ENCODE results near the gene SDK2.

The SDK2 gene

GRCh38 chr17:73549841-73550430 is 94.3 kb downstream of the SDK2 start:
- Mint-ChIP-seq H3K27ac (peak overlapping the region; percentile 4), H3K9me3 (no peaks in the 10 kb centered on the region), H3K36me3 (peaks cover 6% of the 10 kb centered on the region), H3K4me3 (no peak overlapping the region), H3K27me3 (peaks cover 2% of the 10 kb centered on the region), H3K4me1 (peaks cover 33% of the 10 kb centered on the region)
- DNase-seq (ENCODE audit: low spot score in 2 of 2) = no peak
- no peak for ATAC-seq (ENCODE audit: low read depth)

- peaks cover 35% of the 10 kb centered on the region for H3K4me1 Mint-ChIP-seq
- H3K36me3 Mint-ChIP-seq = peaks cover 7% of the 10 kb centered on the region
- H3K27me3 Mint-ChIP-seq = peaks cover 2% of the 10 kb centered on the region
- DNase-seq (ENCODE audit: low spot score in 2 of 2) (no peak), ATAC-seq (ENCODE audit: low read depth) (no peak)
- no peak overlapping the region for H3K27ac Mint-ChIP-seq
- no peak overlapping the region for H3K4me3 Mint-ChIP-seq
- H3K9me3 Mint-ChIP-seq = no peaks in the 10 kb centered on the region
These were observed 95.5 kb downstream of the SDK2 start for GRCh38 chr17:73548620-73549311.

DNA sequence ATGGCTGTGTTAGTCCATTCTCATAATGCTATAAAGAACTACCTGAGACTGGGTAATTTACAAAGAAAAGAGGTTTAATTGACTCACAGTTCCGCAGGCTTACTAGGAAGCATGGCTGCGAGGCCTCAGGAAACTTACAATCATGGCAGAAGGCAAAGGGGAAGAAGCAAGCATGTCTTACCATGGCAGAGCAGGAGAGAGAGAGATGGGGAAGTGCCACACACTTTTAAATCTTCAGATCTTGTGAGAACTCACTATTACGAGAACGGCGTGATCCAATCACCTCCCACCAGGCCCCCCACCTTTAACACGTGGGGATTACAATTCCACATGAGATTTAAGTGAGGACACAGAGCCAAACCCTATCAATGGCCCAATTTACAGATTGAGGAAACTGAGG is 96.5 kb downstream of the SDK2 start:
- Mint-ChIP-seq H3K27me3 (peaks cover 2% of the 10 kb centered on the region), H3K27ac (no peak overlapping the region), H3K4me3 (no peak overlapping the region), H3K4me1 (peaks cover 32% of the 10 kb centered on the region), H3K36me3 (peaks cover 7% of the 10 kb centered on the region), H3K9me3 (no peaks in the 10 kb centered on the region)
- no peak for ATAC-seq (ENCODE audit: low read depth)
- DNase-seq (ENCODE audit: low spot score in 2 of 2) = no peak

GRCh38 chr17:73546770-73547536 is 97.3 kb downstream of the SDK2 start:
- Mint-ChIP-seq H3K4me1 (peaks cover 28% of the 10 kb centered on the region), H3K36me3 (peaks cover 9% of the 10 kb centered on the region), H3K4me3 (no peak overlapping the region), H3K9me3 (no peaks in the 10 kb centered on the region), H3K27ac (no peak overlapping the region), H3K27me3 (peaks cover 2% of the 10 kb centered on the region)
- peak; percentile 50 to 63 for DNase-seq (ENCODE audit: low spot score in 2 of 2)
- ATAC-seq (ENCODE audit: low read depth) = peak; percentile 100

DNA sequence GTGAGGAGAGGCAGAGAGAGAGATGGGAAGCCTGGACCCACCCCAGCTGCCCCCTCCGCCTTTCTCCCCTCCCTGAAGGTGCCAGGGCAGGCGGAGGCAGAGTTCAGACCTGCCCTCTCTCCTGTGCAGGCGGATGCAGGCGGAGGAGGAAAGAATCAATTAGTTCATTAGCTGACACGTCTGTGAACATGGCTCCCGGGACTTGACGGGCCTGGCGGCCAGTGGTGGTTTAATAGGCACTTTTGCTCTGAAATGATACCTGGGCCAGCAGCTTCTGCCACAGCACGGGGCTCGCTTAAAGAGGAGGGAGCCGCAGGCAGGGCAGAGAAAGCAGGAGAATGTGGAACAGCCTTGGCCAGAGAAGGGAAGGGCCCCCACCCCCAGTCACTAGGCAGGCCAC is 98.1 kb downstream of the SDK2 start:
- H3K4me1 Mint-ChIP-seq = peaks cover 25% of the 10 kb centered on the region

DNA sequence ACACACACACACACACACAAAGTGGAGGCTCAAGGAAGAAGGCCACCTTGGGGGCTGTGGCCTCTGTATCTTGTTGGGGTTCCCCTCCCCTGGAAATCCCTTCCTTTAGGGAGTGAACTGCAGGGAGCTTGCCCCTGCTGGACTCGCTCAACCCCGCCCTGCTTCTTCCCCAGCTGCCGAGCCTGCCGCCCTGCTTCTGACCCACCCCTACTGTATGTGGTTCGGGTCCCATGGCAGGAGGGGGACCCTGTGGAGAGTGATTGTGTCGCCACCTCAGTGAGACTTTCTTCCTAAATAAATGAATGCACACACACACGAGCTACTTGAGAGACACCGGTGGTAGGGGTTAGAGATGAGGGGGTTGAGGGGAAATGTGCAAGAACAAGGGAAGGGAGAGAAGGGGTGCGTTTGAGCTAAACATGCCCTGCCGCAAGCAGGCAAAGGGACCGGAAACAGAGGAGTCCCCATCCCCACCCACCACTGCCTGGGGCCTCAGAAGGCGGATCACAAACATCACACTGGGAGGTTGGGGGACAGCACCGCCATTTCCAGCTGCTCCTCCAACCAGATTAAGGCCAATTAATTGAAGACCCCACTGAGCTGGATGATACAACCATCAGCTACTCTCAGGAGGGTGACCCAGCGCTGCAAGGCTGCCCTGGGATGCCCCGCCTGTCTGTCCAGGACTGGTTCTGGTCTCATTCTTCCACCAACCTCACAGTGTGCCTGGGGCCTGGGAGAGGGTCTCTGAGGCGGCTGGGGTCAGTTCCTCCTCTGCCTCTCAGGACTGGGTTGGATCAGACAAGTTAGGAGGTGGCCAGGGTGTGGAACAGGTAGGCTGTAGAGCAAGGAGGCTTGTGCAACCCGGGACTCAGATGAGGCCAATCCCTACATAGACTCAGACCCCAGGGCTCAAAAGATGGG is 98.9 kb downstream of the SDK2 start:
- no peak for ATAC-seq (ENCODE audit: low read depth)
- H3K4me1 Mint-ChIP-seq = peaks cover 25% of the 10 kb centered on the region
- DNase-seq (ENCODE audit: low spot score in 2 of 2) = no peak
- no peaks in the 10 kb centered on the region for H3K9me3 Mint-ChIP-seq
- H3K36me3 Mint-ChIP-seq = peaks cover 9% of the 10 kb centered on the region
- H3K27ac Mint-ChIP-seq = no peak overlapping the region
- no peak overlapping the region for H3K4me3 Mint-ChIP-seq
- H3K27me3 Mint-ChIP-seq = peaks cover 2% of the 10 kb centered on the region

More for the DNA sequence above, 98.1 kb downstream of the SDK2 start:
- Mint-ChIP-seq H3K27ac (no peak overlapping the region), H3K36me3 (peaks cover 9% of the 10 kb centered on the region), H3K27me3 (peaks cover 2% of the 10 kb centered on the region), H3K4me3 (no peak overlapping the region), H3K9me3 (no peaks in the 10 kb centered on the region)
- no peak for DNase-seq (ENCODE audit: low spot score in 2 of 2)
- ATAC-seq (ENCODE audit: low read depth) = no peak

GRCh38 chr17:73544333-73544732 is 99.9 kb downstream of the SDK2 start:
- DNase-seq (ENCODE audit: low spot score in 2 of 2) (no peak), ATAC-seq (ENCODE audit: low read depth) (no peak)
- Mint-ChIP-seq H3K4me3 (no peak overlapping the region), H3K27me3 (peaks cover 2% of the 10 kb centered on the region), H3K4me1 (peaks cover 24% of the 10 kb centered on the region), H3K27ac (no peak overlapping the region), H3K36me3 (peaks cover 10% of the 10 kb centered on the region), H3K9me3 (no peaks in the 10 kb centered on the region)

- H3K36me3 Mint-ChIP-seq = peaks cover 10% of the 10 kb centered on the region
- no peak for ATAC-seq (ENCODE audit: low read depth)
- no peak overlapping the region for H3K27ac Mint-ChIP-seq
- H3K4me1 Mint-ChIP-seq = peaks cover 17% of the 10 kb centered on the region
- no peak for DNase-seq (ENCODE audit: low spot score in 2 of 2)
- peaks cover 2% of the 10 kb centered on the region for H3K27me3 Mint-ChIP-seq
- H3K4me3 Mint-ChIP-seq = no peak overlapping the region
- H3K9me3 Mint-ChIP-seq = no peaks in the 10 kb centered on the region
These were observed 101.9 kb downstream of the SDK2 start for GRCh38 chr17:73542323-73542722.

- H3K27me3 Mint-ChIP-seq = peaks cover 2% of the 10 kb centered on the region
- DNase-seq (ENCODE audit: low spot score in 2 of 2) (no peak), ATAC-seq (ENCODE audit: low read depth) (no peak)
- H3K9me3 Mint-ChIP-seq = no peaks in the 10 kb centered on the region
- no peak overlapping the region for H3K4me3 Mint-ChIP-seq
- H3K4me1 Mint-ChIP-seq = peaks cover 17% of the 10 kb centered on the region
- no peak overlapping the region for H3K27ac Mint-ChIP-seq
- H3K36me3 Mint-ChIP-seq = peaks cover 10% of the 10 kb centered on the region
These were observed 102.7 kb downstream of the SDK2 start for GRCh38 chr17:73541561-73541981.

GRCh38 chr17:73541111-73541510 is 103.1 kb downstream of the SDK2 start:
- H3K9me3 Mint-ChIP-seq = no peaks in the 10 kb centered on the region
- H3K4me1 Mint-ChIP-seq = peaks cover 20% of the 10 kb centered on the region
- DNase-seq (ENCODE audit: low spot score in 2 of 2) (no peak), ATAC-seq (ENCODE audit: low read depth) (no peak)
- H3K27ac Mint-ChIP-seq = no peak overlapping the region
- no peak overlapping the region for H3K4me3 Mint-ChIP-seq
- peaks cover 10% of the 10 kb centered on the region for H3K36me3 Mint-ChIP-seq
- peaks cover 2% of the 10 kb centered on the region for H3K27me3 Mint-ChIP-seq

DNA sequence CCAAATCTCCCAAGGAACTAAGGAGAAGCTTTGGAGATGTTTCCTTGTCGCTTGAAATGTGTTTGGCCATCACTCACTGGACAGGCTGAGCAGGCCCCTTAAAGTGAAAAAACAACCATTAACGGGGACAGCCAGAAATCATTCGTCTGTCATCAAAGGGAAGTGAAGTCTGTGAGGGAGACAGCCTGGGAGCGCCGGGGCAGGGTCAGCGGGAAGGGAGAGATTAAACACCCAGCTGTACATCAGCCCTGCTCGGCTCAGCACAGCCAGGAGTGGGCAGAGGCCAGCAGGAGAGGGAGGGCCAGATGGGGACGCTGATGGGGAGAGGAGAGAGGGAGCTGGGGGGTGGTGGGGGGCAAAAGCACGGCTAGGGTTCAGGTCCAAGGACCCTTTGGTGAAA is 105.1 kb downstream of the SDK2 start:
- peak overlapping the region; percentile 83 for H3K27ac Mint-ChIP-seq
- no peak overlapping the region for H3K4me3 Mint-ChIP-seq

DNA sequence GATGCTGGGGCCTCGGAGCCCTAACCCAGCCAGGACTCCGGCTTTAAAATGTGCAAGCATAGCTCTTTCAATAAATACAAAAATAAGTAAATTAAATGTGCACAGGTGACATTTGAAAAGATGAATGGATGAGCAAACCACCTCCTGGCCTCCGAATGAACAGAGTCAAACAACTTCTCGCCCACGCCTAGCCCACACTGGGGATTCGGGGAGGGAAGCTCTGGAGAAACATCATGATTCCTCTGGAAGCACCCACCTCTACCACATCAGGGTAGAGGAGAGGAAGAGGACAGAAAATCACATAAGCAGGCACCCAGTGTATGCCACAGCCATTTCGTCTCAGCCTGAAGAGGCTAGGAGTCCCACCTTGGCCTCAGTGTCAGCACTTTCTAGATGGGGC is 105.8 kb downstream of the SDK2 start:
- DNase-seq (ENCODE audit: low spot score in 2 of 2) = no peak
- no peak overlapping the region for H3K27ac Mint-ChIP-seq
- no peak overlapping the region for H3K4me3 Mint-ChIP-seq
- H3K27me3 Mint-ChIP-seq = no peaks in the 10 kb centered on the region
- H3K4me1 Mint-ChIP-seq = peaks cover 22% of the 10 kb centered on the region
- no peaks in the 10 kb centered on the region for H3K9me3 Mint-ChIP-seq
- peaks cover 6% of the 10 kb centered on the region for H3K36me3 Mint-ChIP-seq
- no peak for ATAC-seq (ENCODE audit: low read depth)

More for the DNA sequence above, 105.1 kb downstream of the SDK2 start:
- H3K27me3 Mint-ChIP-seq = no peaks in the 10 kb centered on the region
- H3K9me3 Mint-ChIP-seq = no peaks in the 10 kb centered on the region
- peaks cover 5% of the 10 kb centered on the region for H3K36me3 Mint-ChIP-seq
- ATAC-seq (ENCODE audit: low read depth) (no peak), DNase-seq (ENCODE audit: low spot score in 2 of 2) (no peak)
- H3K4me1 Mint-ChIP-seq = peaks cover 17% of the 10 kb centered on the region

- DNase-seq (ENCODE audit: low spot score in 2 of 2) (no peak), ATAC-seq (ENCODE audit: low read depth) (no peak)
- H3K4me1 Mint-ChIP-seq = peaks cover 26% of the 10 kb centered on the region
- no peaks in the 10 kb centered on the region for H3K27me3 Mint-ChIP-seq
- H3K27ac Mint-ChIP-seq = no peak overlapping the region
- H3K9me3 Mint-ChIP-seq = no peaks in the 10 kb centered on the region
- no peak overlapping the region for H3K4me3 Mint-ChIP-seq
- H3K36me3 Mint-ChIP-seq = peaks cover 5% of the 10 kb centered on the region
These were observed 107.3 kb downstream of the SDK2 start for GRCh38 chr17:73536700-73537605.

All from memory B cell (primary cell).